Tibial artery (tissue), 4 donors: ENCODE results near the gene BAIAP2.

ENCODE experiments used
- DNase-seq, 2 donors: peaks; one replicate each; pipeline ENCODE4 v3.0.0-alpha.2; 2019
- H3K27ac ChIP-seq, 2 donors: fragments of 200-600 bp; sonication (generic) in 1 of 2; 1 replicate in 1 of 2; 2 replicates in 1 of 2; pipeline ENCODE4 v1.5.1; 2018 to 2019; ENCODE audit warnings: mild to moderate bottlenecking in 1 of 2
- H3K27me3 ChIP-seq, 2 donors: fragments of 200-600 bp; sonication (generic) in 1 of 2; one replicate each; pipeline versions ENCODE4 v1.5.1 to v1.6.0; 2016 to 2019
- H3K36me3 ChIP-seq, 3 donors: fragments of 200-600 bp; sonication (generic) in 2 of 3; one replicate each; pipeline ENCODE4 v1.5.1; 2016 to 2019; ENCODE audit warnings: mild to moderate bottlenecking in 2 of 3
- H3K4me1 ChIP-seq, 4 donors: fragments of 200-600 bp; sonication (generic) in 2 of 4; 1 replicate in 3 of 4; 2 replicates in 1 of 4; pipeline ENCODE4 v1.5.1; 2016 to 2019
- H3K4me3 ChIP-seq, 2 donors: fragments of 200-600 bp; sonication (generic) in 1 of 2; 1 replicate in 1 of 2; 2 replicates in 1 of 2; pipeline ENCODE4 v1.5.1; 2018 to 2019; ENCODE audit warnings: mild to moderate bottlenecking in 2 of 2
- H3K9me3 ChIP-seq, 3 donors: fragments of 200-600 bp; sonication (generic) in 1 of 3; one replicate each; pipeline ENCODE4 v1.5.1; 2016 to 2019
- CTCF ChIP-seq, 2 experiments: fragments of 200-600 bp in 1 of 2; fragments of 450-650 bp in 1 of 2; IDR thresholded peaks; one replicate each; pipeline ENCODE4 v1.5.1; 2017 to 2019; ENCODE audit warnings: antibody characterized with exemption in 2 of 2, mild to moderate bottlenecking in 1 of 2, moderate library complexity in 1 of 2
- intact Hi-C: fragments of 100-400 bp; cut with DNase I; formaldehyde crosslinking; loops from one replicate; pipeline ENCODE4 v1.15.0; 2023; ENCODE audit warnings: low total_unique reads

The BAIAP2 gene

GRCh38 chr17:81125573-81126081, 90.7 kb downstream of the BAIAP2 start:
- Histone ChIP-seq H3K4me1 (no peaks in the 10 kb centered on the region), H3K27ac (no peak overlapping the region), H3K4me3 (no peak overlapping the region), H3K9me3 (no peaks in the 10 kb centered on the region), H3K36me3 (no peaks in the 10 kb centered on the region), H3K27me3 (peaks cover 0 to 58% of the 10 kb centered on the region in 2 donors)
- DNase-seq = no peak
- no peak for TF ChIP-seq CTCF (IDR thresholded peaks at IDR 0.05)
- intact Hi-C loops = loop anchor here (10.0 kb wide), 1 partner anchor 459 kb away; no protein-coding TSS in a partner anchor

- Histone ChIP-seq H3K9me3 (no peaks in the 10 kb centered on the region), H3K4me3 (no peak overlapping the region), H3K27me3 (peaks cover 0 to 57% of the 10 kb centered on the region in 2 donors), H3K4me1 (no peaks in the 10 kb centered on the region), H3K27ac (no peak overlapping the region), H3K36me3 (no peaks in the 10 kb centered on the region)
- no peak for TF ChIP-seq CTCF (IDR thresholded peaks at IDR 0.05)
- no peak for DNase-seq
- intact Hi-C loops = loop anchor here (10.0 kb wide), 1 partner anchor 458 kb away; no protein-coding TSS in a partner anchor
Observed at GRCh38 chr17:81126281-81127132, 91.6 kb downstream of the BAIAP2 start.

- H3K4me3 ChIP-seq = no peak overlapping the region
- H3K36me3 ChIP-seq = no peaks in the 10 kb centered on the region
- no peak for DNase-seq
- peaks cover 0 to 51% of the 10 kb centered on the region in 2 donors for H3K27me3 ChIP-seq
- no peaks in the 10 kb centered on the region for H3K4me1 ChIP-seq
- TF ChIP-seq CTCF (IDR thresholded peaks at IDR 0.05) = no peak
- H3K9me3 ChIP-seq = no peaks in the 10 kb centered on the region
- H3K27ac ChIP-seq = no peak overlapping the region
- intact Hi-C loops = loop anchor here (10.0 kb wide), 1 partner anchor 458 kb away; no protein-coding TSS in a partner anchor
Observed at GRCh38 chr17:81127133-81127455, 92.1 kb downstream of the BAIAP2 start.

- no peak for DNase-seq
- Histone ChIP-seq H3K4me1 (no peaks in the 10 kb centered on the region), H3K36me3 (no peaks in the 10 kb centered on the region), H3K27ac (no peak overlapping the region), H3K9me3 (no peaks in the 10 kb centered on the region), H3K4me3 (no peak overlapping the region), H3K27me3 (peaks cover 0 to 46% of the 10 kb centered on the region in 2 donors)
- intact Hi-C loops = loop anchor here (10.0 kb wide), 1 partner anchor 457 kb away; no protein-coding TSS in a partner anchor
- TF ChIP-seq CTCF (IDR thresholded peaks at IDR 0.05) = no peak
Observed at GRCh38 chr17:81127526-81128177, 92.7 kb downstream of the BAIAP2 start.

GRCh38 chr17:81128338-81128737, 93.4 kb downstream of the BAIAP2 start:
- no peak for DNase-seq
- Histone ChIP-seq H3K27me3 (peaks cover 0 to 40% of the 10 kb centered on the region in 2 donors), H3K9me3 (no peaks in the 10 kb centered on the region), H3K36me3 (no peaks in the 10 kb centered on the region), H3K27ac (no peak overlapping the region), H3K4me3 (no peak overlapping the region), H3K4me1 (no peaks in the 10 kb centered on the region)
- intact Hi-C loops = loop anchor here (10.0 kb wide), 1 partner anchor 456 kb away; no protein-coding TSS in a partner anchor
- TF ChIP-seq CTCF (IDR thresholded peaks at IDR 0.05) = no peak
